ENCODE data around the gene BOLL. TPM values are rescaled to one million over a fixed set of nuclear protein-coding genes. Genes with fewer than 3 reads are reported as not detected.
"Not testable (repeated sequence)": the region's sequence is repeated elsewhere in the genome, so short reads cannot be mapped to it uniquely, and the experiment has no call there.

Gene BOLL
- total and polyA plus RNA-seq, 4 experiments from 2014 or later, result not detected

- Histone ChIP-seq H3K36me3 (ENCODE audit: insufficient read depth, low read length) (no peaks in the 10 kb centered on the region), H3K4me1 (ENCODE audit: insufficient read depth, low read length) (peaks cover 23% of the 10 kb centered on the region), H3K4me3 (ENCODE audit: low read length in 2 of 2) (no peak overlapping the region), H3K27ac (ENCODE audit: low read depth, low read length) (no peak overlapping the region), H3K9me3 (ENCODE audit: control insufficient read depth in 1 of 2, low read length in 2 of 2) (no peaks in the 10 kb centered on the region), H3K27me3 (ENCODE audit: insufficient read depth, low read length) (no peaks in the 10 kb centered on the region)
- Mint-ChIP-seq H3K27me3 (no peaks in the 10 kb centered on the region), H3K36me3 (peaks cover 28 to 33% of the 10 kb centered on the region in 2 donors), H3K4me3 (no peak overlapping the region), H3K9me3 (no peaks in the 10 kb centered on the region), H3K27ac (no peak overlapping the region), H3K4me1 (peaks cover 14 to 27% (median 22%) of the 10 kb centered on the region in 4 donors)
- ChIA-PET CTCF (ENCODE audit: partially characterized antibody) (no interaction called here), POLR2A (ENCODE audit: partially characterized antibody) (no interaction called here)
- no peak for DNase-seq
- intact Hi-C loops (cut with micrococcal nuclease), result no loop called here
Observed at GRCh38 chr2:197713271-197713670, 71.8 kb downstream of the BOLL start.

GRCh38 chr2:197711578-197711977 lies 73.5 kb downstream of the BOLL start:
- no peaks in the 10 kb centered on the region for H3K27me3 ChIP-seq (ENCODE audit: insufficient read depth, low read length)
- Mint-ChIP-seq H3K4me3 (no peak overlapping the region), H3K27me3 (no peaks in the 10 kb centered on the region), H3K4me1 (peaks cover 23 to 41% (median 34%) of the 10 kb centered on the region in 4 donors), H3K27ac (no peak overlapping the region), H3K9me3 (no peaks in the 10 kb centered on the region), H3K36me3 (peaks cover 28 to 33% of the 10 kb centered on the region in 2 donors)
- CTCF ChIA-PET (ENCODE audit: partially characterized antibody), result interaction anchor here (1.1 to 1.4 kb wide), 2 partner anchors 17 to 598 kb away, joined by 3 to 4 read pairs; no protein-coding TSS in a partner anchor
- no peak overlapping the region for H3K27ac ChIP-seq (ENCODE audit: low read depth, low read length)
- H3K4me1 ChIP-seq (ENCODE audit: insufficient read depth, low read length), result peaks cover 38% of the 10 kb centered on the region
- no peaks in the 10 kb centered on the region for H3K9me3 ChIP-seq (ENCODE audit: control insufficient read depth in 1 of 2, low read length in 2 of 2)
- no peak for DNase-seq
- H3K4me3 ChIP-seq (ENCODE audit: low read length in 2 of 2), result no peak overlapping the region
- POLR2A ChIA-PET (ENCODE audit: partially characterized antibody), result no interaction called here
- intact Hi-C loops (cut with micrococcal nuclease), result no loop called here
- no peaks in the 10 kb centered on the region for H3K36me3 ChIP-seq (ENCODE audit: insufficient read depth, low read length)

- Mint-ChIP-seq H3K4me1 (peaks cover 25 to 48% (median 41%) of the 10 kb centered on the region in 4 donors), H3K4me3 (no peak overlapping the region), H3K27me3 (no peaks in the 10 kb centered on the region), H3K9me3 (no peaks in the 10 kb centered on the region), H3K27ac (peak overlapping the region in 1 of 7 donors; percentile 47), H3K36me3 (peaks cover 27 to 29% of the 10 kb centered on the region in 2 donors)
- Histone ChIP-seq H3K4me3 (ENCODE audit: low read length in 2 of 2) (no peak overlapping the region), H3K27me3 (ENCODE audit: insufficient read depth, low read length) (no peaks in the 10 kb centered on the region), H3K36me3 (ENCODE audit: insufficient read depth, low read length) (no peaks in the 10 kb centered on the region), H3K4me1 (ENCODE audit: insufficient read depth, low read length) (peaks cover 46% of the 10 kb centered on the region), H3K27ac (ENCODE audit: low read depth, low read length) (no peak overlapping the region), H3K9me3 (ENCODE audit: control insufficient read depth in 1 of 2, low read length in 2 of 2) (no peaks in the 10 kb centered on the region)
- DNase-seq, result no peak
- POLR2A ChIA-PET (ENCODE audit: partially characterized antibody), result no interaction called here
- CTCF ChIA-PET (ENCODE audit: partially characterized antibody), result no interaction called here
- intact Hi-C loops (cut with micrococcal nuclease), result no loop called here
Observed at GRCh38 chr2:197710424-197711042, 74.6 kb downstream of the BOLL start.

- peaks cover 28 to 55% (median 45%) of the 10 kb centered on the region in 4 donors for H3K4me1 Mint-ChIP-seq
- H3K27ac Mint-ChIP-seq, result peak overlapping the region in 2 of 7 donors; percentile 39 to 68
- not testable (repeated sequence) for H3K4me3 ChIP-seq (ENCODE audit: low read length in 2 of 2)
Observed at GRCh38 chr2:197709140-197709539, 76.0 kb downstream of the BOLL start.

GRCh38 chr2:197708331-197708730 lies 76.8 kb downstream of the BOLL start:
- H3K27me3 Mint-ChIP-seq, result no peaks in the 10 kb centered on the region
- H3K4me1 ChIP-seq (ENCODE audit: insufficient read depth, low read length), result peaks cover 57% of the 10 kb centered on the region
- peak overlapping the region in 5 of 8 donors; percentile 25 to 66 (median 35) for H3K4me3 Mint-ChIP-seq
- CTCF ChIA-PET (ENCODE audit: partially characterized antibody), result interaction anchor here (0.7 to 2.1 kb wide), 4 partner anchors 8 to 75 kb away, joined by 3 to 11 read pairs (median 3); no protein-coding TSS in a partner anchor
- H3K36me3 Mint-ChIP-seq, result peaks cover 23 to 26% of the 10 kb centered on the region in 2 donors
- peaks cover 27 to 55% (median 44%) of the 10 kb centered on the region in 4 donors for H3K4me1 Mint-ChIP-seq
- DNase-seq, result no peak
- no peaks in the 10 kb centered on the region for H3K36me3 ChIP-seq (ENCODE audit: insufficient read depth, low read length)
- POLR2A ChIA-PET (ENCODE audit: partially characterized antibody), result no interaction called here
- H3K27ac ChIP-seq (ENCODE audit: low read depth, low read length), result no peak overlapping the region
- no peak overlapping the region for H3K4me3 ChIP-seq (ENCODE audit: low read length in 2 of 2)
- H3K9me3 Mint-ChIP-seq, result no peaks in the 10 kb centered on the region
- H3K9me3 ChIP-seq (ENCODE audit: control insufficient read depth in 1 of 2, low read length in 2 of 2), result no peaks in the 10 kb centered on the region
- H3K27me3 ChIP-seq (ENCODE audit: insufficient read depth, low read length), result no peaks in the 10 kb centered on the region
- H3K27ac Mint-ChIP-seq, result peak overlapping the region in 1 of 7 donors; percentile 19
- intact Hi-C loops (cut with micrococcal nuclease), result no loop called here

More at GRCh38 chr2:197709140-197709539, 76.0 kb downstream of the BOLL start:
- DNase-seq; intact Hi-C loops (cut with micrococcal nuclease); H3K9me3 ChIP-seq (ENCODE audit: control insufficient read depth in 1 of 2, low read length in 2 of 2); H3K27ac ChIP-seq (ENCODE audit: low read depth, low read length); POLR2A ChIA-PET (ENCODE audit: partially characterized antibody); H3K36me3 ChIP-seq (ENCODE audit: insufficient read depth, low read length); H3K9me3 Mint-ChIP-seq; H3K27me3 ChIP-seq (ENCODE audit: insufficient read depth, low read length); H3K27me3 Mint-ChIP-seq: not testable (repeated sequence)
- peaks cover 53% of the 10 kb centered on the region for H3K4me1 ChIP-seq (ENCODE audit: insufficient read depth, low read length)
- CTCF ChIA-PET (ENCODE audit: partially characterized antibody), result interaction anchor here (1.1 kb wide), 1 partner anchor 74 kb away, joined by 3 read pairs; no protein-coding TSS in a partner anchor
- Mint-ChIP-seq H3K36me3 (peaks cover 26% of the 10 kb centered on the region in 2 donors), H3K4me3 (peak overlapping the region in 4 of 8 donors; percentile 9 to 41 (median 28))

DNA sequence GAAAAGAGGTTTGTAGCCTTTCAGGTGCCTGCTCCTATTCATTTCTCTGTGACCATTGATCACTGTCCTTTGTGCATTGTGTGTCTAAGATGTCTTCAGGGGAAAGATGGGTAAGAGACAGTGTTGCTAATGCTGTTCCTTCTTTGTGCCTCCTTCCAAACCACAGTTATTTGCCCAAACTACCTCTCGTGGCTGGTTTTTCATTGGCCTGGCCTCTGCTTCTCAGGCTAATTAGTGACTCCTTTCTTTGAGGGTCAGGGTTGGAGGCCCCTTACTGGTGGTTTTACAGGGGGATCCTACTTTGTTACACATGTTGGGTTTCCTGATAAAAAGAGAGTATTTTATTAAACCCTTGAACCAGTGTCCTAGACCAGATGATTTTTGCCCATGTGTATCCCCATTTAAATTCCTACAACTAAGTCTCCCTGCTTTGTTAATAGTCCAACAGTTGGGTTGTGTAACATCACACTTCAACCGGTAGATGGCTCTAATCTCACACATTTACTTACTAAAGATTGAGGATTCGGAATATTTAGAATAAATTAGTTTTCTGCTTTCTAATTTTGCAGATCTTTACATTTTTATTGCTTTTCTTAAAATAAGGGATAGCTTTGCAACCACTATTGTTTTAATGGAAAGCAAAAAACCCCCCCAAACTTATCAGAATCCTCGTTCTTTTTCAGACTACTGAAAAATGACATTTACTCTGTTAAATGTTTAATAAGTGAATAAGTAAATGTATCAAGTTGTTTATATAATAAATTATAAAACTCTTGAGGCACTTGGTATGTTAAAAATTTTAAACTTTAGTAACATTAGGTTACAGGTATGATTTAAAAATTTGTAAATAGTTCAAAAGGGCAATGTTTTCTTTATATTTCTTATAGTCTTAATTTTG lies 77.6 kb downstream of the BOLL start:
- no peaks in the 10 kb centered on the region for H3K9me3 ChIP-seq (ENCODE audit: control insufficient read depth in 1 of 2, low read length in 2 of 2)
- Mint-ChIP-seq H3K4me3 (peak overlapping the region; percentile 83 to 94 (median 90)), H3K27me3 (peaks cover 0 to 1% of the 10 kb centered on the region in 2 donors), H3K4me1 (peaks cover 25 to 55% (median 40%) of the 10 kb centered on the region in 4 donors), H3K36me3 (peaks cover 16 to 19% of the 10 kb centered on the region in 2 donors), H3K9me3 (no peaks in the 10 kb centered on the region), H3K27ac (peak overlapping the region in 4 of 7 donors; percentile 24 to 85 (median 72))
- ChIA-PET CTCF (ENCODE audit: partially characterized antibody) (interaction anchor here (0.6 to 2.1 kb wide), 12 partner anchors 8 to 1068 kb away, joined by 3 to 11 read pairs (median 3); partner anchors contain the start of gene CCDC150), POLR2A (ENCODE audit: partially characterized antibody) (interaction anchor here (1.3 to 3.0 kb wide), 4 partner anchors 67 to 208 kb away, joined by 4 to 26 read pairs (median 9); partner anchors contain the start of genes HSPD1, HSPE1 and MOB4)
- peak overlapping the region; percentile 6 for H3K27ac ChIP-seq (ENCODE audit: low read depth, low read length)
- H3K4me3 ChIP-seq (ENCODE audit: low read length in 2 of 2), result no peak overlapping the region
- intact Hi-C loops (cut with micrococcal nuclease), result loop anchor here (1.0 kb wide), 3 partner anchors 71 to 589 kb away; no protein-coding TSS in a partner anchor
- peak in 4 of 5 donors; percentile 32 to 36 (median 34) for DNase-seq
- H3K36me3 ChIP-seq (ENCODE audit: insufficient read depth, low read length), result no peaks in the 10 kb centered on the region
- no peaks in the 10 kb centered on the region for H3K27me3 ChIP-seq (ENCODE audit: insufficient read depth, low read length)
- peaks cover 52% of the 10 kb centered on the region for H3K4me1 ChIP-seq (ENCODE audit: insufficient read depth, low read length)

Data from CD4-positive, alpha-beta memory T cell (primary cell).